A204.1 (cell line): ENCODE data around the gene ACACA.

Source experiments
- FAIRE-seq: peaks from 2 replicates; lab custom pipeline; 2012; peaks lifted over from hg19 to GRCh38; lab: Jason Lieb, UNC

Gene ACACA

DNA sequence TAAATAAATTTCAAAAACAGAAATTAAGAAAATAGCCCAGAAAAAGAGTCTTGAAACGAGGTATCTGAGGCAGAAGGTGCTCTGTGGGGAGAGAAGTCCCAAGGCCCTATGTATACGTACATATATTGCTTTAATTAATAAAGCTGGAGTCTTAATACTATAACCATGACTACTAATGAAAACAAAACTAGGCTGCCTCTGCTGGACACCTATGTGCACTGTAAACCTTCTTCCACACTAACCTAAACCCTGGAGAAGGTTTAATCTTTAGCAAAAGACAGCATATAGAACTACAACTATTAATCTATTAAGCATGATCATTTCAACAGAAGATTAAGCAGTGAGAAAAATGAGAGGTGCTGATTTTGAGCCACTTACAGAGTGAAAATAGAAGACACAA, 184.8 kb downstream of the ACACA start:
- FAIRE-seq = no peak

DNA sequence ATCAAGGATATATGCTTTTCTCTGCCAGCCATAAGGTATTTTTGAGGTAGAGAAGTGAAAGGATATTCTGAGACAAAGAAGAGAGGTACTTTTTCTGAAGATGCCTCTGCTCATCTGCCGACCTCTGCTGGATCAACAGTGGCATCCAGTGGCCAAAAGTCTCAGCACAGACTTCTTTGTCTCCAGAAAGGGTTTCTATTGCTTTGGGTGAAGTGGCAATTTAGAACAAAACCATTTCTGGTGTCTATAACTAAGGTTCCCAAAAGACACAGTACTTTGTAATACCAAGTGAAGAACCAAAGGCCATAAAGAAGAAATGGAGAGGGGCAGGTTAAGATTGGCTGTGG, 186.1 kb downstream of the ACACA start:
- FAIRE-seq = no peak

DNA sequence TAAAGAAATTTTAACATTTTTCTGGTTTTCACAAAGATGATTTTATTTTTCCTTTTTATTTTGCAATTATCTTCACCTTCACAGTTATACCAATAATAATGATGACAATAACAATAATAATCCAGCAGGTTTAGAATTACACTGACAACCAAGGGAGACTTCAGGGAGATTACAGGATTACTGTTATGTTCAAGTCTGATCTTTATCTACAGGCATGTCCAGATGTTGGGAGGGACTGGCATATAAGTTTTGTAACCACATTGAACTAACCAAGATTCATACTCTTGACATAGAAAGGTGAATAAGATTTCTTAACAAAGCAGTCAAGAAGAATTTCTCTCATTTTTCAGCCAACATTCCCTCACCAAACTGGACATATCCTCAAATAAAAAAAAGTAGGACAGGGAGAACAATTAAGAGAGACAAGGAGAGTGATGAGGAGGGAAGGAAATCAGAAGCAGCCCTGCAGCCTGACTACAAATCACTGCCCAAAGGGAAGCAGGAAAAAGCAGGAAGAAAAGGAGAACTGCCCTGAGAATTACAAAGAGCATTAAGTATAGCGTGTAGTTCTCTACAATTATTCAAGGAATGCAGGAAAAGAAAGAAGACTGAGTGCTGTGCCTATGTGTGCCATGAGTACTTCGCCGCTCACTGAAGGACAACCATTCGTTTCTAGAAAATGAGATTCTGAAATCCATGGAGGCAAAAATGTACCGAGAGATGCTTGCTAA, 186.6 kb downstream of the ACACA start:
- FAIRE-seq = no peak

DNA sequence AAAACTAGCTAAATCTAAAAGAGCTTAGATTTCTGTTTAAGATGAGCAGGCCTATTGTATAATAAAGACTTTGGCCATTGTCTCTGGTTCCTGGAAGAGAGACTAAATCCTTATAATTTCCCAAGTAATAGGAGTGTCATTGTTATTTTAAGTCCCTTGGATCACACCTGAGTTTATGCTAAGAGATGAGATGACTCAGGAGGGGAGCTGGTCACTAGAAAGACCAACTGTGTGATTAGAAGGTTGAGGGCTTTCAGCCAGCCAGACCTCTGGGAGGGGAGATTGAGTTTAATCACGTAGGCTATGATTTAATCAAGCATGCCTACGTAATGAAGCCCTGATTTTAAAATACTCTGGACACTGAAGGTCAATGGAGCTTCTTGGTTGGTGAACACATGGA, 187.8 kb downstream of the ACACA start:
- no peak for FAIRE-seq

DNA sequence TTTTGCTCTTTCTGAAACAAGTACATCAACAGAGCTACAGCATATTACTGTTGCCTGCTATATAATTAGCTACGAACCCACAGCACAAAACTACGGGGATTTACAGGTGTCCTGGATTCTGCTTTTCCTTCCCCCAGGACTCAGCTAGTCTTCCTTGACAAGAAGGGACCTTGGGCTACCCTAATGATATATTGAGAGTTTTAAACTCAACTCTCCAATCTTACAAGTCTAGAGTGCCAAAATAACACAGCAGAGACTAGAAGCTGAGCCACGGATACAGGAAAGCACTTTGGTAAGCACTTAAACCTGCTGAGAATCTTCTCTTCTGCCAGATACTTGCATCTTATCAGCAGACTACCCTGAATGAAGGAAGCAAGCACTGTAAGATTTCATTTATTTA, 192.2 kb downstream of the ACACA start:
- no peak for FAIRE-seq

DNA sequence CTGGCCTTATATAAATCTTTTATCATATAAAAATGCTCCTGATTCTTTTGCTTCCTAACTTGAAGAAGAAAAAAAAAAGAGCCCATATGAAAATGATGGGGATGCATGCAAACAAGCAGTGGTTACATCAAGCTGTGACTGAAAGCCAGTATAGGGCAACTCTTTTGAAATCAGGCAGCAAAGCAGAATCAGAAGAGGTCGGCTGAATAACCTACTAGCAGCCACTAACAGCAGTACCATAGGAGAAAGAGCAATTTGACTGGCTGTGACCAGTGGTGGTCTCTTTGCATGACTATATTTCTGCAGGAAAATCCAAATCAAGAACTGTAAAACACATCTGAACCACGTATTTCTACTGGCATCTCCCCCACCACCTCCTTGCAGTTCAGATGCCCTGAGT, 192.7 kb downstream of the ACACA start:
- FAIRE-seq = no peak

DNA sequence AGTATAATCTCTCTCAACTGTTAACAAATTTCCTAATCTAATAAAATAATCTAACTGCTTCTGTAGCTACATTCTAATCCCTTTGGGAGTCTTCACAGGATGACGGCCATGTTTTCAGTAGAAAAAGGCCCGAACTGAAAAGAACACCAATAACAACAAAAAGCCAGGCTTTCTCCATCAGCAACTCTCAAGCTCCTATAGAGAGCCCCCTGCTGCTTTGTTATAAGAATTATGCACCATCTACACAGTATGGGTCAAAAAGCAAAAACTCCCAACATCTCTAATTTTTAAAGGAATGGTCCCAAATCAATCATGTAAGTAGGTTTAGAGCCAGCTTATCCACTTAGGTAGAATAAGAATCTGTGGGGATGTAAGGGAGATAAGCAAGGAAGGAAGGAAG, 194.5 kb downstream of the ACACA start:
- no peak for FAIRE-seq

DNA sequence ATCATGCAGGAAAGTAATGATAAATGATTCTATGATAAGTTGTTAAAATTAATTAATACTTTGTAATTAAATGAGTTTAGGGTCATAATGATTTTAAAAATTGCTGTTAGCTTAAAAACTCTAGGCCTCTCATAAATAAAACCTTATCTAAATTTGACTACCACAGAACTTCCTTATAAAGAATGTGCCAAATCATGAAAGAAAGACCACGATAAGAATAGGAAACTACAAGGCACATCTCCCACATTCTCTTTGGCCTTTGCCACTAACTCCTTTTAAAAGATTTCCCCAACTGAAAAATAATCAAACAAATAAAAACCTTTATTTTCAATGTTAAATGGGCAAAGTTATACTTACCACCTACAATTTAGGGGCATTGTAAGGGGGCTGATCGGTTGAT, 195.5 kb downstream of the ACACA start:
- no peak for FAIRE-seq

DNA sequence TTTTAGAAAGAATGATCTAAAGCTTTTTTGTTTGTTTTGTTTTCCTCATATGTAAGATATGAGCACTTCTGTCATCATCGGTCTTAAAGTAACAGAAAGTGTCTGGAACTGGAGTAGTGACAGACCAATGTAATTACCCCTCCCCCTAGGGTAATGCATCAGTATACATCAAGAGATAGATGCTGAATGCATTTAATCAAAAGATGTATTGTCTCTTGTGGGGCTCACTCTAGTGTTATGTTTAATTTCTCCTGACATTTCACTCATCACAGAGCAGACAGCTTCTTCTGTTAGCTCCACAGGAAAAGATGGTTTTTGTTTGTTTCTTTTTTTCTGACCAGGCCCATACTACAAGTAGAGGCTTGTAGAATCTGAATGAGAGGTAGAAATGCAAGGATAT, 199.5 kb downstream of the ACACA start:
- FAIRE-seq = no peak

DNA sequence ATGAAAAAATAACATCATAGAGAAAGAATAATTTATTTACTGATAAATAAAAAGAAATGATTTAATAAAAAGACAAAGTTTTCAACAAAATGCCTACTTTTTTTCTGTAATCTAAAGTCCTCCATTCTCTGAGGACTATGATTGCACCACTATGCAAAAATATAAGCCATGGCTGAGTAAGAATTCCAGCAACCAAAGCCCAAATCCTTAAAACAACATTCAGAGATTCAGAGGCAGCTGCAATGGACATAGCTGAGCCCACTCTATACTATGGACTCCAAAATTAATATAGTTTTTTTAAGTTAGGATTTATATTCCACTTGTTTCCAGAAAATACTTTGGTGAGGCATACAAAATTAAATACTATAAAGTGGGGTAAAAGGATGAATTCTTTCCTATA, 200.3 kb downstream of the ACACA start:
- FAIRE-seq = no peak

DNA sequence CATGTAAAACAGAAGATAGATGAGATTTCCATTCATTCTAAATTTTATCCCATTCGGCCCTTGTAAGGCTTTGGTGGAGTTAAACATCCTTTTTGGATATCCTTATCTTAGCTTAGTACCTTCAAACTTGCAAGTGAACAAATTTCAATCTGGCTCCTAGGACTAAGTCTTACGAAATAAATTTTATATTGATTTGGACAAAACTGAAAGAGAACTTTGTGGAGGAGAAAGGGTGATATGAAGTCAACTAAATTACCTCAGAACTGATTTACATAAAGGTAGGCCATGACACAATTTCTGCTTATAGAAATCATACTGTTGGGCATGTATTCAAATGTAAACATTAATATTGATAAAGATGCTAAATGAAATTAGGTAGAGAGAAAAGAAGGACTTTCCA, 206.1 kb downstream of the ACACA start:
- FAIRE-seq = no peak

DNA sequence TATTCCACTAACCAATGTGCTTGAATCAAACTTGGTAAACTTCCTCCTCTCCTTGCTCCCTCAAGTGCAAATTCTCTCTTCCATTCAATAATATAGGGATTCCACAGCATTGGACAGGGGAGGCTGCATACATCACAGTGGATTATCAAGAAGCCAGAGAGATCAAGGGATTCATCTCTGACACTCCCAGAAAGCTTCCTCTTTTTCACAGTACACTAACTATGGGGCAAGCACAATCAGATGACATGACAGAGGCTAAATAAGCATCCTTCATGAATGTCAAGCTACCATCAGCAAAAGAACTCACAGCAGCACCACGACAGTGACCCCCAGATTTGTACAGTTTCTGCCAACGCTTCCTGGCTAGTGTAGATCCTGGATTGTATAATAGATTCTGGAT, 209.3 kb downstream of the ACACA start:
- FAIRE-seq = no peak

DNA sequence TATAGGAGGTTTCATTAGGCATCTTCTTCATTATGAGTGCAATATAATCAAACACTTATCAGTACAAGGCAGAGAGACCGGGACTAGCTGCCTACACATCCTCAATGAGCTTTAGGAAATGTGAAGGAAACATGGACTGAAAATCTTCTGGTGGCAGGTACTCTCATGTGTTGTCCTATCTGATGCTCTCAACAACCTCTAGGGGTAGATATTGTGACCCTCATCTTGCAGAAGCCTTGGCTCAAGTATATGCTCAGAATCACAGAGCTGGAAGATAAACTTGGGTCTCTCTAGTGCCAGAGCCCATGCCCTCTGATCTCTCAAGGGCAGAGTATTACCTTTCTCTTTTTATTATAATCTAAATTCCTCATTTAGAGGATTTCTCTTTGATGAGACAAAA, 212.4 kb downstream of the ACACA start:
- FAIRE-seq = no peak

DNA sequence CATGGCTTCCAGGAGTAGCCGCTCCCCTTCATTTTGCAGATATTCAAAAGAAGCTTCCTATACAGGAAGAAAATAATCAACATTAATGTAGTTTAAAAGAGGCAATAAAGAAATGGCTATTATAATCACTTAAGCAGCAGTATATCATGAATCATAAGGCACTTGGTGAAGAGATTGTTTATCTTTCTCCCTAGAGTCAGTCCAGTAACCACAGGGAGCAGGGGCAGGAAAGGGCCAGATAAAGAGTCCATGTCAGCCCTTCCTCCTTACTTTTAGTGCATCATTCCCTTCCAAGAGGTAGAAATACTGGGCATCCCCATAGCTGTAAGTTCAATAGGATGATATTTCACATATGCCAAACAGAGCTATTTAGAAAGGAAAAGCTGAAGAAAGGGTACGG, 215.4 kb downstream of the ACACA start:
- no peak for FAIRE-seq

DNA sequence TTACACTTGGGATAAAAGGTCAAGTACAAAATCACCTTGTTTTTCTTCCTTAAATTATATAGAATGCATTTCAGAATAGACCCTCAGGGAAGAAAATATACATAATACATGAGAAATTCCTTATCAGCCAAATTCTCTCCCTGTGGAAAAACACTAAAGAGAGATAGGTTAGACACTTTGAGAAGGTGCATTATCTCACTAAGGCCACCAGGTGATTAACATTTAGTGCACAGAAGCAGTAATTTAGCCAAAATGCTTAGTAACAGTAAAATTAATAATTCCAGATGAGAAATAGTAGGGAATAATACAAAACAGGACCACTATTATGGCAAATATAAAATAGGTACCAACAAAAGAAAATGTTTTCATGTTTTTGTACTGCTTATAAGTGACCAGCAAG, 216.1 kb downstream of the ACACA start:
- FAIRE-seq = no peak

DNA sequence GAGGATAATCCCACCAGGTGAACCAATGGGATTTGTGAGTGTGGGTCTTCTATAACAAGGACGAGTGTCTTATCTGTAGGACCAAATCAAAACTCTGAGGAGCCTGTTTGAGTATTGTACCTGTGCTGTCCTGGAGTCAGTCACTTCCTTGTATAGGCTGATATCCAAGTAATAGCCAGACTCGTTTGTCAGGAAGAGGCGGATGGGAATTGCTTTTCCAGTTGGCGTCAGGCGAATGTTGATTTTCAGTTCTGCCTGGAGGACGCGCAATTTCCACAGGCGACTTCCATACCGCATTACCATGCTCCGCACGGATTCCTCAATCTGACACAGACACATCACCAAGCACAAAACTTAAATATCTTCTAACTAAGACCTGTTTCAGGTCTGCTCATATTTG, 218.5 kb downstream of the ACACA start:
- no peak for FAIRE-seq

DNA sequence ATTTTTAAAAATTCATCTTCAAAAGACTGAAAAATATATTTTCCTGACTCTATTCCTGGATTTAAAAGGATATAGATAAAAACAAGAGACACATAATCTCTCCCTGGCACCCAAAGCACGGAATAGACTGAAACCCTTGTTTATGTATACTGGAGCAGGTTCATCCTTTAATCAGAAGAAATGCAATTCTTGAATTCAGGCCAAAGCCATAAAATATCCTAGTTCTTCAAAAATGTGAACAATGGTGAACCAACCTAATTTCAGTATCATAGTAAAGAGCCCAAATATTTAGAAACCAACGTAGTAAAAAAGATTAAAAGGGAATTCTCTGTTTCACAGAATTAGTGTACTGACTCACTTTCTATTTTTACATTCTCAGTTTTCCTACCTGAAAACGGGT, 219.4 kb downstream of the ACACA start:
- no peak for FAIRE-seq

DNA sequence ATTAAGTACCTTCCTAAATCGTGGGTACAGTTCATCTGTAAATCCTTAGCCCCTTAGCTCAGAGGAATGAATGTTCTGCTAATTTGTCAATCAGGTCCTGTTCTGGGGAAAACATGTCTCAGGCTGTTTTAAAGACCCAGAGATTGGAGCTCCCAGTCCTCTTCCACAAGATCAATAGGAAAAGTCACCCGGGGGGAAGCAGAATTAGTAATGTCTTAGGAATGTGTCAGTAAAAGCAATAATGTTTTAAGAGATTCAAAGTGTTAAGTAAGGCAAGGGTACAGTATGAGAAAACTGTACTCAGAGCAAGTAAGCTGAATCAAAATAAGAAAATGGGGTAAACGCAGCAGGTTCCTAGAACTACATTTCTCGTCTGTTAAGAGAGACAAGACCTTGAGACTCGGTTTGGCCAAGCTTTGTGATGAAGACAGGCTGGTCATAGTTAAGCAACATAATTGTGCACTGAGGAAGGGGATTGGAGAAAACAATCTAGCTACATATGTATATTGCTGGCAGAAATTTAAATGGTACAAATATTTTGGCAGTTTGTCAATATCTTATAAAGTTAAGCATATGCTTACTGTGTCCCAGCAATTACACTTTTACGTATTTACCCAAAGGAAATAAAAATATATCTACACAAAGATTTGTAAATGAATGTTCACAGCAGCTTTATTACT, 223.7 kb downstream of the ACACA start:
- FAIRE-seq = no peak

DNA sequence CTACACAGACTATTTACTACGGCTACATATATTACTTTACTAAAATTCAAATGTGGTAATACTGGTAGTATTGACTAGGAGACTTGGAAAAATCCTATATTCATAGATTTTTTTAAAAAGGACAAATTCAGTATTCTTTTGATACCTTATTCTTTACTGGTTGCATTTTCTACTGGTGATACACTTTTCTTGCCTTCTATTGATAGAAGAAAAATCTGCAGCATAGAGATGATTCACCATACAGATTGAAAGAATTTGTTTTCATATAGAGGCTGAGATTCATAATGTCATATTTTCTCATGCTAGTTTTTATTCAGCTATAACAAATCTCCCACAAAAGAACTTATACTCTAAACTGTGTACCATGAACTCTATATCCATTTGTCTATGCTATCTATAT, 226.3 kb downstream of the ACACA start:
- FAIRE-seq = no peak

DNA sequence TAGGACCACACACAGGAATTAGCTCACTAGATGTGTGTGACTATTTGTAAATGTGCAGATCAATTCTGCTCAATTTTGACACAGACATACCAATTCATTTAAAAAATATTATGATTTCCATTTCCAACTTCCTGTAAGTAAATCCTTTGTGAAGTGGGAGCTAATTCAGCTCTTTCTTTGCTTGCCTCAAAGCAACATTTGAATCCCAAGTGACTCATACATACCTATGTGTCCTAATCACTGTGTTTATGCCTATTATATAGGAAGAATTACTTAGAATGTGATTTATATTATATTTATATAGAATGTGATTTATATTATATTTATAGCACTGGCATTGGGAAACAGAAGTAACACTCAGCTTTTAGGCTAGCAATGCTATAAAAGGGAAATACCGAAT, 226.7 kb downstream of the ACACA start:
- no peak for FAIRE-seq

DNA sequence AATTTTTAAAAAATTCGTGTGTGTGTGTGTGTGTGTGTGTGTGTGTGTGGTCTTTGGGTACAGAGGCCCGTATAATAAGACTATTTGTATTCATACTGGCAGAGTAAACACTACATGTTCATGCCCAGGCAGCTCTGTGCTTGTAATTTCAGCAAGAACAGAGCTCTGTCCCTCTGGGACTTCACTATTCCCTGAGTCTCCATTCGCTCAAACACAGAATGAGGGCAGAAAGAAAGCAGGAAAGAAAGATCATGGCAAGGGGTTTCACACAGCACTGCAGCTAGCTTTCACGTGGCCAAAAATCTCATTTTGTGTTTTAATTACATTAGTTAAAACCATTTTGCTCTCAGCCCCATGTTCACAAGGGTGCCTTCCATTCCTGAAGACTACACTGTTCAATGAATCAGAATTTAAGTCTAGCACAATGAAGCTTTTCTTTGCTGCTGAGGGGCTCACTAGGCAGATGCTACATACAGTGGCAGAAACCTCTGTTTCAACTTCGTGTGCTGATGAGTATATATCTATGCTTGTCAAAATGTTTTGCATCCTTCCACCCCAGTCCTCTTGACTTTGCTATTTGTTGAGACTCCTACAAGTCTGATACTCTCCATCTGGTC, 229.3 kb downstream of the ACACA start:
- no peak for FAIRE-seq

DNA sequence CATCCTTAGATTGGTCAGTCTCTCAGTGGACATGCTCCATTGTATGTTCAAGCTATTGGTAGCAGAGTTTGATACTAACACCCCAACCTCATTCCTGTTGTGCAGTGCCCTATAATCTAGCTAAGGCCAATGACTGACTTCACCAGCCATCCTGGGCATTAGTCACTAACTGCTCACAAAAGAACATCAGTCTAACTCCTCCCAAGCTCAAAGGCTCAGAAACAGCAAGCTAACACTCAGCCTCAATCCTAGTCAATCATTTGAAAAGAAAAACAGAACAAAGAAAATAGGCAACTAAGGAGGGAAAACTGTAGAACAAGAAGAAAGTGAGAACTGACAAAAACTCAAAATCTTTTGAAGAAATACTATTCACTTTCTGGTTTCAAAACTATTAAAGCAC, 229.9 kb downstream of the ACACA start:
- FAIRE-seq = no peak

DNA sequence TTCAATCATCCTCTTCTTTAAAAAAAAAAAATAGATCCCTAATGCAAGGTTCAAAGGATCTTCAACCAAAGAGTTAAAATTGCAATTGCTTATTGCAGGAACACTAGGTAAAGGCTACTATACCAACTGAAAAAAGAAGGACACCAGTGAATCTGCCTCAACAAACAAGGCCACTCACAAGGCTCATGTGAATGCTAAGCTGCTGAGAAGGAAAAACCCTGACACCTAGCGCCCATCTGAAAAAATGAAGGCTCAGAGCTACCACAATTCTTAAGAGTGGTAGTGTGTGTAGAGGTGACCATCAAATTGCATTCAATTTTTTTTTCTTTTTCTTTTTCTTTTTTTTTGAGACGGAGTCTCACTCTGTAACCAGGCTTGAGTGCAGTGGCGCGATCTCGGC, 232.4 kb downstream of the ACACA start:
- FAIRE-seq = no peak

DNA sequence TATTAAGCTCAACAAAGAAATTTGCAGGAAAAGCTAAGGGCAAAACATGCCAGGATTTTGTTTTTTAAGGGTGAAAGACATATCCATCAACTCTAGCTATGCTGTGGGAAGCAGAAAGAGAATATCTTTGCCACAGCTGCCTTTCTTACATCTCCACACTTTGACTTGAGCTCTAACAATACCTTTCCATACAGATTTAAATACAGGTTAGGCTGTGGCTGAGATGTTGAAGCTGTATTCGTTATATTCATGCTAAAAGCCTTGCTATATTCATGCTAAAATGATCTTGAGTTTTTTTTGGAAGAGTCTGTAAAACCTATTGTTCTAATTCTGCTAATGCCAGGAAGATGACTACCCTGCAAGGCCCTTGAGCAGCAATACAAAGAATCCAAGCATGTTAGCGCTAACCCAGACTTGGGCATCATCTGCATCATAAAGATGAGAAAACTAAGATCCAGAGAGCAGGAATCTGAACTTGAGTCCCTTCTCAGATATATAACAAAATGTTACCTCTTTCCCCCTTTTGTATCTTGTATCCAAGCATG, 235.7 kb downstream of the ACACA start:
- no peak for FAIRE-seq
